Measurements from ENCODE around the gene GPC5. TPM values are rescaled to one million over a fixed set of nuclear protein-coding genes. Genes with fewer than 3 reads are reported as not detected.

Gene GPC5
- total and polyA plus RNA-seq, 2 of the 8 experiments (the other 6 are each of a cell fraction or from before 2014, with no cell fraction given) = 0.20 to 0.39 TPM

GRCh38 chr13:91879360-91879759 lies 480.9 kb downstream of the GPC5 start (continued):
- no peak for TF ChIP-seq MAFK (IDR thresholded peaks at IDR 0.05; ENCODE audit: low read depth, low read length)
- TF ChIP-seq KDM5A (IDR thresholded peaks at IDR 0.05; ENCODE audit: low read length) = no peak
- TF ChIP-seq TCF12 (IDR thresholded peaks at IDR 0.05; ENCODE audit: low read depth, low read length) = no peak
- TF ChIP-seq CBX8 (IDR thresholded peaks at IDR 0.05; ENCODE audit: borderline replicate concordance, low read depth, low read length) = no peak
- TF ChIP-seq RNF2 (IDR thresholded peaks at IDR 0.05; ENCODE audit: borderline replicate concordance, low read depth, low read length, missing control alignments, poor library complexity, severe bottlenecking) = no peak
- no peak for TF ChIP-seq POLR2A (IDR thresholded peaks at IDR 0.05; ENCODE audit: control extremely low read depth in 1 of 2, low read depth in 2 of 2, low read length in 2 of 2)
- TF ChIP-seq SUZ12 (IDR thresholded peaks at IDR 0.05; ENCODE audit: low read length) = no peak

Measured in H1 (cell line).